Activated naive CD4-positive, alpha-beta T cell treated with anti-CD3 and anti-CD28 coated beads, Interleukin-2, amount 50 U/mL, for 16 hours (primary cell): ENCODE data around the gene FTO.

Source experiments
- DNase-seq: peaks from one replicate; pipeline ENCODE4 v3.0.0-alpha.2; 2020

FTO gene

DNA sequence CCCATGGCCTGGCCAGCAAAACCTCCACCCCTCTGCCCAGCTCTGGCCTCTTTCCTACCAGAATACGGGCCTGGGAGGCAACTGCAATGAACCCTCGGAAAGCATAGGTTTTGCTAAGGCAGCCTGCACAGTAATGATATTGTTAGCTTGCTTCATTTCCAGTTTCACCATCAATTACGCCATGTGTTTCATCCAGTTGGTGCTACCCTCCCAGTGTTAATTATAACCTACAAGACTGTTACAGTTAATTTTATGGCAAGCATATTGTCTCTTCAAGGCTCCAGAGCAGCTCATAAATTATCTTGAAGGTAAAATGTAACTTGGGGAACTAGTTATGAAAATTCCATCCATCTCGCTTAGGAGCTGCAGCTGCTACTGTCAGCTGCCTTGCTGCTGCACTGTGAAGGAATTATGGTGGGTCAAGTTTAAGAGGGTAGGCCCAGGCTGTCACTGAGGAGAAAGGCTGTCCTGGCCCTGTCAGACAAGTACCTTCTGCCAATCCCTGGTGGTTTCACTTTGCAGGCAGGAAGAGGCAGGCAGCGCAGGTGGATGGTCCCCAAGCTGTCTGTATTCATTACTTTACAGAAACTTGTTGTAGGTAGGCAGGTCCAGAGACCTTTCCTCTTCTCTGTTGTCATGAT lies 242.9 kb downstream of the FTO start:
- no peak for DNase-seq

DNA sequence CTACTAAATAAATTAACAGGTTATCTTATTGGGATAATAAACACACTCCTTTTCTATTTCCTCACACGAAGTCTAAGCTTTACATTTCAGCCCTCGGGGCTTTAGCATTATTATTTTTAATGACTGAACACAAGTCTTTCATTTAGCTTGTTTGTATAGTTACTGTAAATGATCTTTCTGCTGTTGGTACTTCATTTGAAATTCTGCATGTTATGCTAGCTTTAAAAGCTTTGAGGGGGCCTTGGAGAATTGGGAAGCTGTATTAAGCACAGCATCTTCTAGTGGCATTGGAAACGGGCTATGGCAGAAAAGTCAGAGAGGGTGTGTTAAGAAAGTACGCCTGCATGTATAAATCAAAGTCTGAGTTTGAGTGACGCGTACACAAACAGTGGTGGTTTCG lies 243.7 kb downstream of the FTO start:
- no peak for DNase-seq

DNA sequence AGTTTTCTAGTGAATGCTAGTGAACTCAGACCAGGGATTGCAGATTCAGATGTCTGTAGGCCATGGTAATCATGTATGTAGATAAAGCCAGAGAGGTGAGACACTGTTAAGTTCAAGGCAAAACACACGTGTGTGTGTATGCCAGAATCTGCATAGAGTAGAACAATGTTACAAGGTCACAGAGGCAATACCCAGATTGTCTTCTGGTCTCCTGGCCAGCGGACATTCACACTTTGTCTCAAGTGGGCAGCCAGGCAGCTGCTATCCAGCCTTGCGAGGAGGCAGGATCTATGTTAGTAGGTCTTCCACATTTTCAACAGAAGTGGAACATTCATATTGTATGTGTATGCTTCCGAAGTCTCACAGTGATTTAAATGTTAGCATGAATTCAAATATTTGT lies 244.4 kb downstream of the FTO start:
- DNase-seq, result no peak

DNA sequence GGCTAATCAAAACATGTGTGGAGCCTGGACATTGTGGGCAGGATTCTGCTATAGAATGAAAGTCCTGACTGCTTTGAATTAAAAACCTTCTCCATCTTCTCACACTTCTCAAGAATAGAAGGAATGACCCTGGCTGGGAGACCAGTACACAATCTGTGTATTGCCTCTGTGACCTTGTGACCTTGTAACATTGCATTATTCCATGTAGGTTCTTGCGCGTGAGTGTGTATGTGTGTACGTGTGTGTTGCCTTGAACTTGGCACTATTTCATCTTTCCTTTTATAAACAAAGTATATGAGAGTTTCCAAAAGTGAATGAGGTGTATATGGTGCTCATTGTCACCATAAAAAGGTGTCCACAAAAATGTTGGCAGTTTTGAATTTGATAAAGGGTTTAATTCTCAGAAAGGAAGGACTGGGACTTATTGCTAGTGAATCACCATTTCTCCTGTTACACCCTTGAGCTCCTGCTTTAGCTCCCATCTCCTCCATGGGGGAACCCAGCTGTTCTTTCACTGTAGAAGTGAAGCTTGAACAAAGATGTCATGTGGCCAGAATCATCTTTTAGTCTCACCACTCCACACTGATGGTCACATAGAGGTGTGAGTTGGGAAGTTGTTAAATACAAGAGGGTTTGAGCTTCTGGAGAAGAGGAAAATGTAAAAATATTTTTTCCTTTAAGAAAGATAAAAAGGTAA lies 244.9 kb downstream of the FTO start:
- no peak for DNase-seq

DNA sequence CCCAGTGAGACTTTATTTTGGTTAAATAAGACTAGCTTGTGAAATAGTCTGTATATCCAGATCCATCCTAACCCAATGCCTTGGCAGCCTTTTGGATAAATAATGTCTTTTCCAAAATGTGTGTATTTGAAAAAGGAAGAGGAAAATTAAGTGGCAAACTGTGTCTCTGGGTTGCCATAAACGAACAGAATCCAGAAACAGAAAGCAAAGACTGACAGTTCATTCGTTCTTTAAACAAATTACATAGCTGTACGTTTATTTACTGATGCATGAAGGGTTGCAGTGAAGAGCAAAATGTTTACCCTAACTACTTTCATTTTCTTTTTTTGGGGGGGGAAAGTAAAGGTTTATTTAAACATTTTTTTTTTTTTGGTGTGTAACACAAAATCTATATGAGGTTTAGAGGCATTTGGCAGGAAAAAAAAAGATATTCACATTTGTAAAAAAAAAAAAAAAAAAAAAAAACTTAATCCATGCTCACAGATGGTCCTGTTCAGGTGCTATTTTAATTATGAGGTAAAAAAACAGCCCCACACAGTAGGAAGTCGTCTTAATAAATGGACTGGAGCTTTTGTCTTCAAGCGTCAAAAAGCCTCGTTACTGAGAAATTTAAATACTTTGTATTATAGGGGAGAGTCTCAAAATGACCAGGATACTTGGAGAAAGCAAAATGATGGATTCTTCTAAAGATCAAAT lies 245.9 kb downstream of the FTO start:
- no peak for DNase-seq

DNA sequence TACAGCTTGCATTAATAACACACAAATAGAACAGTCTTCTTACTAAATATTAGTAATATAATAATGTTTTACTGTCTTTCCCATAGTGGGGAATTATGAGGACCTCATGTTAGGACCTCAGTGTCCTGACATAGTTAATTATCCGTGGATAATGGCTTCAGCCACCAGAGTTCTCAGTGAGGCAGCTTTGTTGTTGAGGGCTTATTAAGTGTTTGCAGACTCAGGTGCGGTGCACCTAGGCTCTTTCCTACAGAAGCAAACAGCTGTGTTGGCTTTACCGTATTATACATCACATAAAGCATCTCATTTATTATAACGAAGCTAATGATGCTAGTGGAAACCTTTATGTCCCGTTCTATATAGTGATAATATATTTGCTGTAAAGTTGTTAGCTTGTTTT lies 246.7 kb downstream of the FTO start:
- DNase-seq, result no peak

DNA sequence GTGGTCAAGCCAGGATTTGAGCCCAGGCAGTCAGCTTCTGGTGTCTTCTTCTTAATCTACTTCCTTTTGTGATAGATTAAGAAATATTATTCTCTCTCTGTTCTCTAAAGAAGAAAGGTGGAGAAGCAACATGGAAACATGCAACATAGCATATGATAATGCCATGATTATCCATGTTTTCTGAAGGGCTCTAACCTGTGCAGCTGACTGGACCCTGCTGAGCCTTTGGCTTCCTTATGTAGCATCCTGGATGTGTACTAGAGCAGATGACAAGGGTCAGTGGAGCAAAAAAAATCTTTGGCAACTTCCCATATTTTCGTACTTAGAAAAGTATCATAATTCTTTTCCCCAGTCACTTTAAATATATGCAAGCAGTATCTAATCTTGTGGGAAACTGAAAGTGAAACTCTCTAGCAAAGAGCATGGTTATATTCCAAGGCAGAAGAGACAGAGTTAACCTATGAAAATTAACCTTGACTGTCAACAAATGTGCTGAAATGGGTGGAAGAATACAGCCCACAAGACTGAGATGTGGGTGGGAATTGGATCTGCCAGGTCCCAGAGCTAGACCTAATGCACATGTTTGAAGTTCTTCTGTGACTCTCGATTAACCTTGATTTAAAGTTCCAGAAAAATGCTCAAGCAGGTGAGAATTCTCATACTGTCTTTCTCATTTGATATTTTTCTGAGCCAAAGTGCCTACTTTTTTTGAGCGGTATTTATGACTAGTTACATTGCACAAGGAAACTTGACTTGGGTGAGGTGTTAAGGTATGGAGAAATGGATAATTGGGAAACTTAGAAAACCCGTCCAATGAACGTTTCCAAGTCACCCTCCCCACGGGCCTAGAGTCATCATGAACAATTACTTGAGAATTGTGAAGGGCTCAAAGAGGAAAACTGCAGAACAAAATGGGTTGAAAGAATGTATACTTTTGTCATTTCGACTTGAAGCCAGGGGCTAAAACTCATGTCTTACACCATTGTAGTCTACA lies 248.6 kb downstream of the FTO start:
- no peak for DNase-seq

DNA sequence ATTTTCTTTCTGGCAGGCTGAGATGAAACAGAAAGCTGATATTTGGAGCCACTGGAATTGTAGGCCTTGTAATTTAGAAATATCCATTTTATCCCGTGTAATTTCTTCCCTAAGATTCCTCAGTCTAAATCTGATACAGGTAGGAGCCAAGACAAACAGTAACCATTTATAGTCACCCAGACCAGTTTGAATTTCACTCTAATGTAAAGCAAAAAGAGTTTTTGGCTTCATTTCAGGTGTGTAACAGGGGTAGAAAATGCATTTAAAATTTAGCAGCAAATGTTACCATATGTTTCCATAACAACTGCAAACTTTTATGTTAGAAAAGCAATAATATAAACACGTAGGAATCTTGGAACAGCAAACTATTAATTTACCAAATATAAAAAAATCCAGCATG lies 249.4 kb downstream of the FTO start:
- DNase-seq, result no peak

DNA sequence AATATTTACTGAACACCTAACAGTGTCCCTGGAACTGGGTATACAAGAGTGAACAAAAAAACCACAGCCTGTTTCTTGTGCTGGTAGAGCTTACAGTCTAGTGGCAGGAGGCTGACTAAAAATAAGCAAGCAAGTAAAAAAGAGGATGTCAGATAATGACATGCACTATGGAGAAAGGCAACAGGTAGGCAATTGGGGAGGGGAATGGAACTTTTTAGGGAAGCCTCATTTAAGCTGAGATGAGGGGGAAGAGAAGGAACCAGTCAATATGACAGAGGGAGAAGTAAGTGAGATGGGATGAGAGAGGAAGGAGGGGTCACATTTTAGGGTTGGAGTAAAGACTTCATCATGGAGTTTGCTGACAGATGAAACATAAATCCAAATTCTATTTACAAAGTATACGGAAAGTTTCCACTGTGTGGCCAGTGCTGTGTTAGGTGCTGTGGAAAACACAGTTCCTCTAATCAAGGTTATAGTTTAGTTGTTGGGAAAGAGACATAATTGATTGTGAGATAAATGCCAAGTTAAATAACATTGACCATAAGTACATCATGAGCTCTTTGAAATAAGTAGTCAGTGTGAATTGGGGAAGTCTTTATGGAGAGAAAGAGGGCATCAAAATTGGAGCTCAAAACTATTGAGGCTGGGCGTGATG lies 251.4 kb downstream of the FTO start:
- no peak for DNase-seq

DNA sequence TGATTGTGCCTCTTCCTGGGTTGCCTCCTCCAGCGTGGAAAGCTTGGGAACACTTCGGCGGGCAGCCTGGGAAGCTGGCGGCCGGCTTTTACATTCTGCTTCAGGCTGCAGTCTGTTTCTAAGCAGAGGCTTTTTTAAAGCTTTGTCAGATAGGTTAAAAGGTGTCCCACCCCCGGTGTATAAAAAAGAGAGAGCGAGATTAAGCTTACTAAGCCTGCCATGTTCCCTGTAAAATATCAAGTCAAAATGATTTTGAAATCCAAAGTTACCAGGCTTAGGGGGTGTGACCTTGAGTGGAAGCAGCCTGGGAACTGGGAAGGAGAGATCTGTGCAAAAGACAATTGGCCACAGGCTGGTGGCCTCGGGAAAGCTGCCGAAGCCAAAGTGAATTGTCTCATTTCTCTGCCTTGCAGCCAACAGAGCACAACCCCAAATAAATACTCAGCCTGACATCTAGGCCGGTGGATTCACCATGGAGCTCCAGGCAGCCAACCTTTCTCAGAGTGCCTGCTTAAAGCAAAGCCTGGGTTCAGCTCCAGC lies 254.5 kb downstream of the FTO start:
- no peak for DNase-seq

DNA sequence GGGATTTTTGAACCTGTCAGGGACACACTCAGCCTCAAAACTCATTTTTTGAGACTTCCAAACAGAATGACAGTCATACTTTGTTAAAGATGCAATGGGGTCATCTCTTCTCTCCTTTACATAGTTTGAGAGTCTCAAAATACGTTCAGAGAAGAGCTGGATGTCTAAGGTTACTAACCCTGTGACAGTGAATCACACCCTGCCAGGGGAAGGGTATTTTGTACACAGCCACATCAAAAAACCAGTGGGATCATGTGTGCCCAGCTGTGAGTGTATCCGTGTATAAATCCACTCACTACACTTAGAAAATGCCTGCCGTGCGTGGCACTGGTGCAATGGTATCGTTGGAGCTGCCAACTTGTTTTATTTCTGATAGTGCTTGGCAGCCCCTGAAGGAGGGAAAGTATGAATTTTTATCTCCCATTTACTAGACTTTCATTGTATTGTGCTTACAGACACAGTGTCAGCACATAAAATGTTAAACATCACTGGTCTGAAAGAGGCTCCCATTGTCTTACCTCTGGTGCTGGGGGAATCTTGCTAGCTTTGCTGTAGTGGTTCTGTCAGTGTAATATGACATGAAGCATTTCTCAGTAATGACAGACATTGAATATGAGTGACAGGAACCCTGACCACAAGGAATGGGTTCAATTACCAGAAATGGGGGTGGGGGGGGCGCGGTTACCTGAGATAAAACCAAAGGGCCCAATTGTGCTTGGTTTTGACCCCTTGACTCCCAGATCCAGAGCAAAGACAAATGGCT lies 256.3 kb downstream of the FTO start:
- no peak for DNase-seq

DNA sequence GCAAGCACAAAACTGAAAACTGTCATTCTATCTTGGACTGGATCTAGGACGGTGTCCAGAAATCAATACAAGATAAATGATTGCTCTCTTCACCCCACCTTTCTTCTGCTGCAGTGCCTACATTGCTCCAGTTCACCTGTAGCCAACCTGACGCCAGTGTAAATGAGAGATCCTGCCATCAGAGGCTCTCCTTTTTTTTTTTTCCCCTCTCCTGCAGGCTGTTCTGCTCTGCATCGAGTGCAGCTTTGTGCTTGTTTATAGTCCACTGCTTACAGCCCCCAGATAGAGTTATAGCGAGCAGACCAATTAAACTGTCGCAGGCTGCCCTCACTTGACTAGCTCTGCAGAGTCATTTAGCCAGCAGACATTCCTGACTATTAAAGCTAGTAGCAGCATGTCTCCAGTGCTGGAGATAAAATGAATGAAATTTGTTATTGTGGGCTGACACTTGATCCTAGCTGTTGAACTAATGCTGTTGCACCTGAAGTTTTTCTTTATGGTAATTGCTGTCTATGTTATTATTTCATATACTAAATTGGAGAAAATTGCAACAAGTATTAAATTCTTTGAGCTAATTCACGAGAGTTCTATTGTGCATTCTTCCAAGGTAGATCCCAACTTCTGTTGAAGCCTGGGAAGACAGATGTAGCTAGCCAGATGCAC lies 257.1 kb downstream of the FTO start:
- DNase-seq, result no peak

DNA sequence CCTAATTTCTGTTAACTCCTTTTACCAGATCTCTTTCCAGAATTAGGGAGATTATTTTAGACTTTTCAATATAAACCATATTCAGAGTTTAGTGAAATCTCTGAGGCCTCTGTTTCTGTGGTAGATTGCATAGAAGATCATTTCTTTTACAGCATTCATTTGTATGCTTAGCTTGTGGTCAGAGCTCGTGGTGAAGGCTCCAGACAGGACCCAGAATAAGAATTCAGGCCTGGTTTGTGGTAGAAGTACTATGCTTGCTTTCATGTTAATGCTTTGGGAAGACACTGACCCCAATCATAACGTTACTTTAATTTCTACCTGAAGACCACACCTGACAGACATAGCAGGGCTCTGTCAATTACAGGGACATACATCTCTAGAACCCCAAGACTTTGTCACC lies 258.1 kb downstream of the FTO start:
- DNase-seq, result no peak

DNA sequence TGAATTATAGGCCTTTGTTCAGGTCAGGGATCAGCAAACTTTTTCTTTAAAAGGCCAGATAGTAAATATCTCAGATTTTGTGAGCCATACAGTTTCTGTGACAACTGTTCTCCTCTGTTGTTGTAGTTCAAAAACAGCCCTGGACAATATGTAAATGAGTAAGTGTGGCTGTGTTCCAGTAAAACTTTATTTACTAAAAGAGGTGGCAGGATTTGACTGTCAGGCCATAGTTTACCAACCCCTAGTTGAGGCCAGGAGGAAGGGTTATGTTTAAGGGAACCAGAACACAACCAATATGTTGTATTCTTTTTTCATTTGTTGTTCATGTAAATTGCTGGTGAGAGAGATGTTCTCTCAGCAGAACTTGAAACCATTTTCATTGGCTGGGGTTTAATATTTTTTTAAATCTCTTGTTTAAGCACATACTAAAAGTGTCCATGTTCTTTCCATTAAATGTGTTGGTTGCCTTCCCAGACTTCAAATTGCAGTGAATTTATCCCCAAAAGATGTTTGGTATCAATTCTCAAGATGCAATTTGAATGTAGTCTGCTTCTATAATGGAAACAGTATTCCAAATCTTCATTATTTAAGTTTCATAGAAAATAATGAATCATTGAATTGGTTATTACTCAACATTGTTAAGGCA lies 260.3 kb downstream of the FTO start:
- DNase-seq, result no peak

DNA sequence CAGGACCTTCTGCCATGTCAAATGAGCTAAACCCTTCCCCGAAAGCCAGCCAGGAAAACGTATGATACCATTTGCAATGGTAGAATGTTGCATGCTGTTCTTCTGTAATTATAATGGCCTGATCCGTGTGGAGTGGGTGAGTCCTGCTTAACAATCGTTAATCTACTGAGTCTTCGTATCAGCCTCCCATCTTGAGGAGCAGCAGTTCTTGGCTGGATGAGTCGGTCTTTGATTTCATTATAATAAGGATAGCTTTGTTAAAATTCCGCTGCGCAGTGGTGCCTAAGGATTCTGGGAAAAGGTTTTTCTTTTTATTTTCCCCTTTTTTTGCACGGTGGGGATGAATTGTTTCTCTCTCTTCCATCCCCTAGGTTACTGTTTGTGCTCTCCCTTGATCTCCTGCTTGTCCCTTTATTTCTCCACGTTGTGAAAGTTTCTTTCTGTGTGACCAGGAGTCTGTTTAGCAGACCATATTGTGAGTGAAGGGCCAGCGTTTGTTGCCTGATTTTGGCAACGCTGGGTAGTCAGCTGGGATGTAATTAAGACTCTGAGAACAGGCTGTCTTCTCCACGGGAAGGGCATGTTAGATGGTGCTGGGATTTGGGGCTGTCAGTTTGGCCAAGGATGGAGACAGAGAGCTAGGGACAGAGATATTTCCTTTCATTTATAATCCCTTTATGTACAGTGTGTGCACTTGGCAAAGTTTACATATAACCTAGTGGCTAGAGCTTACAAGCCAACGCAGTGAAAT lies 263.0 kb downstream of the FTO start:
- no peak for DNase-seq

DNA sequence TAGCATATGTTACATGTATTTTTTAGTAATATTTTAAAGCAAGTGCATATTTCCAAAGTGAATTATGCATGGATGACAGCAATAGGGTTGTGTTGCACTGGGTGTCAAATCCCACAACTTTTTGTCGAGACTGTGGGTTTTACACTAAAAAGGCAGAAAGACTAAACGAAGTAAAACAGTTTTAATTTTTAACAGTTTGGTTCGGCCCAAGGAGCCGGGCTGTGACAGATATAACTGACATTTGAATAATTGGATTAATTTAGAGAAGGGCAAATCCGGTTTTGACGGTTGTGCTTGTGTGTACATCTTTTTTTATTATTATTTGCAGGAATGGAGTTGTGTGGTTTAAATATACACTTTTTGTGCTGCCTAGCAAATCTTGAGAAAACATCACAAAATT lies 263.6 kb downstream of the FTO start:
- no peak for DNase-seq

DNA sequence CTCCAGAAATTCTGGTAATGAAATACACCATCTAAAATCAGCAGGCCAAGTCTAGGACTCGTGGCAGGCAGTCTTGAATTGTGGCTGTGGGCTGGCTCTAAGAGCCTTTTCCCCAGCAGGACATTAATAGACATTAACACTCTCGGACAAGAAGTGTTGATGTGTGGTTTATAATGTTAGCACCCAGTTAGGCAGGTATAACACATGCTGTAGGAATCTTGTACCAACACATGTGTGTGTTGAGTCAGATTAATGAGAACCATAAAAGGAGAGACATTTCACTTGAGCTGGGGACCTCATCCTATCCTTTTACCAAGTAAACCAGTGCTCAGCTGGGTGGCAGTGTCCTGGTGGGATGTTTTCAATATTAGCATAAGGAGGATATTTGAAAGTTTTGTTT lies 264.5 kb downstream of the FTO start:
- no peak for DNase-seq

DNA sequence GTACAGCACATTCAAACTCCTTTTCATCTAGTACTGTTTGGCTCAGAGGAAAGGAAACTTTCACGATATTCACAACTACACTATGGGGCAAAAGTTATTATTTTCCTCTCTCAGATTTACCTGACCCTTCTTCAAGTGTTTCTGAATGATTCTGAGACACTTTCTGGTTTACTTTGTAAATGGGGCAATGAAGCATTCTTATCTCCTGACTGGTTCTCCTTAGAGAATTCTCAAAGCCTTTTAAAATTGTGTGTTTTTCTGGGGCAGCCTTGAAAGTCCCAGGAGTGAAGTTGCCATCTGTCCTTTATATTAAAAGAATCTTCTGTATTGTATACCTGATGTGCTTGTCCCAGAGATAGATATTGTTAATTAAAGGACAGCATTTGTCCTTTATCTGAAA lies 264.9 kb downstream of the FTO start:
- DNase-seq, result no peak

DNA sequence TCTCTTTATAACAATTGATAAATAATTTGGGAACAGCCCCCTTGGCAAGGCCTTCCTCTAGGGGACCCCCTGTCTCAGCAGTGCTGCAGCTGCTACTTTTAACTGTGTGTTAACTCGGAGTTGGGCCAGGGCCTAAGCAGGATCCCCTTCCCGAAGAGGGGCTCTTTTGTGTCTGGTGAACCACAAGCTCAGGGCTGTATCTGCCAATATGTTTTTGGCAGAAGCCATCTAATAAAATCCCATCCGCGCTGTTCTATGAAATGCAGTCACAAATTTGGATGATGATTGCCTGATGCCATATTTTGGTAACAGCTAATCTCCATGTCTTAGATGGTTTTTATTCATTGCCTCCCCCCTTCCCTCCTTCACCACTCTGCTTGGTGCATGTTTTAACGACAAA lies 267.7 kb downstream of the FTO start:
- no peak for DNase-seq

DNA sequence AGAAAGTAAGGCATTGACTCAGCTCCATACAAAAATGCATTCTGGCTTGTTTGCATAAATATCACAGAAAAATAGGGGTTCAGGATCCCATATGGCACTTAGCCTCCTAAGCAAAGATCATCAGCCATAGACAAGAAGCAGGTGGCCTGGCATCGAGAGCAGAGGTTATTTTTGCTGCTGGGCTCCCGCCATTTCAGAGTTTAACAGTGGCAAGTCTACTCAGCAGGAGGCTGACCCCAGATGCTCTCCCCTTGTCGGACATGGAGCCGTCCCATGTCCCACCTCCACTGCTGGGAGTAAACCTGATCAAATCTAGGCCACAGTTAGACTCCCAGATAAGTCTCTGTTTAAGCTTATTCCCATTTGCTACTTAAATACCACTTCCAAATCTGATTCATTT lies 269.1 kb downstream of the FTO start:
- no peak for DNase-seq
